IMR-90 (cell line): Measurements from ENCODE around the gene ANTXR2. TPM values are rescaled to one million over a fixed set of nuclear protein-coding genes. Genes with fewer than 3 reads are reported as not detected.

Experiments
- ATAC-seq: fragments of 200-7000 bp; cut with Tn5 transposase; 2 replicates; pipeline ENCODE4 v1.9.1; 2020; ENCODE audit warnings: low read depth, mild to moderate bottlenecking, moderate library complexity
- BruUV-seq: library from RNA; stranded (reverse); fragments of 400-500 nt; replicated peaks from 2 replicates; lab custom pipeline; 2021; lab: Mats Ljungman, UMichigan
- CTCF ChIA-PET: fragments of 300-600 bp; formaldehyde crosslinking; extraction: SDS; loops from one replicate; lab custom pipeline; 2021; ENCODE audit warnings: antibody characterized with exemption; lab: Yijun Ruan, JAX
- POLR2A ChIA-PET: fragments of 300-600 bp; sonication (Branson Sonifier 250); formaldehyde crosslinking; loops from one replicate; lab custom pipeline; 2022; ENCODE audit warnings: antibody characterized with exemption; ENCODE audit not compliant: unreplicated experiment; lab: Charles Lee
- DNase-seq: peaks from one replicate; pipeline ENCODE4 v3.0.0; 2013
- H2AFZ ChIP-seq: replicated peaks from 2 replicates; pipeline ENCODE3; 2013; ENCODE audit warnings: low read length, mild to moderate bottlenecking; ENCODE audit not compliant: poor library complexity
- H2AK5ac ChIP-seq: 2 replicates; pipeline ENCODE4 v1.6.1; 2013; ENCODE audit warnings: low read depth, low read length, inconsistent platforms
- H2AK9ac ChIP-seq: replicated peaks from 2 replicates; pipeline ENCODE3; 2013; ENCODE audit warnings: mild to moderate bottlenecking, low read depth, low read length, moderate library complexity; ENCODE audit not compliant: poor library complexity
- H2BK120ac ChIP-seq: 2 replicates; pipeline ENCODE4 v1.6.1; 2013; ENCODE audit warnings: low read depth, low read length, inconsistent platforms
- H2BK15ac ChIP-seq: 3 replicates; pipeline ENCODE4 v1.6.1; 2013; ENCODE audit warnings: low read depth, low read length, inconsistent platforms
- H2BK20ac ChIP-seq: 2 replicates; pipeline ENCODE4 v1.6.1; 2013; ENCODE audit warnings: low read depth, mild to moderate bottlenecking, inconsistent platforms, low read length, moderate library complexity
- H2BK5ac ChIP-seq: 2 replicates; pipeline ENCODE4 v1.6.1; 2013; ENCODE audit warnings: mild to moderate bottlenecking, low read depth, low read length, inconsistent platforms; ENCODE audit not compliant: poor library complexity, severe bottlenecking
- H3K14ac ChIP-seq: replicated peaks from 2 replicates; pipeline ENCODE4 v1.6.1; 2013; ENCODE audit warnings: low read depth, low read length, inconsistent platforms
- H3K18ac ChIP-seq: 2 replicates; pipeline ENCODE4 v1.6.1; 2013; ENCODE audit warnings: low read depth, low read length, control low read depth
- H3K23ac ChIP-seq: 2 replicates; pipeline ENCODE4 v1.6.1; 2013; ENCODE audit warnings: low read depth, low read length, inconsistent platforms
- H3K27ac ChIP-seq: 2 replicates; pipeline ENCODE4 v1.5.1; 2013; ENCODE audit warnings: mild to moderate bottlenecking, control low read depth, low read length; ENCODE audit not compliant: insufficient read depth
- H3K27me3 ChIP-seq: 2 replicates; pipeline ENCODE4 v1.6.1; 2013; ENCODE audit warnings: low read length; ENCODE audit not compliant: control insufficient read depth, insufficient read depth
- H3K36me3 ChIP-seq: 2 replicates; pipeline ENCODE4 v1.6.1; 2013; ENCODE audit warnings: low read length, mixed read lengths; ENCODE audit not compliant: control insufficient read depth, insufficient read depth
- H3K4ac ChIP-seq: 2 replicates; pipeline ENCODE4 v1.6.1; 2013; ENCODE audit warnings: low read depth, low read length, inconsistent platforms
- H3K4me1 ChIP-seq: 2 replicates; pipeline ENCODE4 v1.6.1; 2013; ENCODE audit warnings: low read length, mixed read lengths; ENCODE audit not compliant: control insufficient read depth, insufficient read depth
- H3K4me2 ChIP-seq: 2 replicates; pipeline ENCODE4 v1.6.1; 2013; ENCODE audit warnings: low read depth, mild to moderate bottlenecking, control low read depth, low read length, moderate library complexity
- H3K4me3 ChIP-seq: 2 replicates; pipeline ENCODE4 v1.5.1; 2013; ENCODE audit warnings: low read depth, mild to moderate bottlenecking, control low read depth, low read length, moderate library complexity; ENCODE audit not compliant: insufficient read depth
- H3K56ac ChIP-seq: 2 replicates; pipeline ENCODE4 v1.6.1; 2013; ENCODE audit warnings: low read length, inconsistent platforms; ENCODE audit not compliant: insufficient read depth; ENCODE audit errors: extremely low read depth
- H3K79me1 ChIP-seq, 2 experiments: 2 replicates each; pipeline ENCODE4 v1.6.1; 2013; ENCODE audit warnings: low read length in 2 of 2, inconsistent platforms in 1 of 2, low read depth in 1 of 2
- H3K9ac ChIP-seq: 2 replicates; pipeline ENCODE4 v1.6.1; 2013; ENCODE audit warnings: low read depth, low read length, control low read depth
- H3K9me1 ChIP-seq: 2 replicates; pipeline ENCODE4 v1.6.1; 2013; ENCODE audit warnings: low read length, inconsistent platforms; ENCODE audit not compliant: insufficient read depth
- H3K9me3 ChIP-seq: 2 replicates; pipeline ENCODE4 v1.6.1; 2013; ENCODE audit warnings: low read length; ENCODE audit not compliant: control insufficient read depth, insufficient read depth
- H4K20me1 ChIP-seq: 2 replicates; pipeline ENCODE4 v1.6.1; 2013; ENCODE audit warnings: low read length, inconsistent platforms; ENCODE audit not compliant: insufficient read depth
- H4K5ac ChIP-seq: 2 replicates; pipeline ENCODE4 v1.6.1; 2013; ENCODE audit warnings: mild to moderate bottlenecking, low read depth, low read length, control low read depth
- H4K8ac ChIP-seq, 2 experiments: 2 replicates each; pipeline ENCODE4 v1.6.1; 2013; ENCODE audit warnings: low read depth in 2 of 2, low read length in 2 of 2, control low read depth in 1 of 2, inconsistent platforms in 1 of 2
- H4K91ac ChIP-seq: 2 replicates; pipeline ENCODE4 v1.6.1; 2013; ENCODE audit warnings: low read depth, low read length, inconsistent platforms; ENCODE audit not compliant: insufficient read depth
- ELK1 ChIP-seq: fragments of 150-350 bp; IDR thresholded peaks from 2 replicates; pipeline ENCODE4 v1.6.1; 2016; ENCODE audit warnings: low read depth, mild to moderate bottlenecking, low read length, moderate library complexity, borderline replicate concordance
- FOS ChIP-seq: fragments of 150-350 bp; IDR thresholded peaks from 2 replicates; pipeline ENCODE4 v1.6.1; 2016; ENCODE audit warnings: low read depth, low read length
- NFE2L2 ChIP-seq: fragments of 150-350 bp; IDR thresholded peaks from 2 replicates; pipeline ENCODE4 v1.6.1; 2016; ENCODE audit warnings: low read depth, mild to moderate bottlenecking, low read length
- RAD21 ChIP-seq: IDR thresholded peaks from 2 replicates; pipeline ENCODE4 v1.6.1; 2012; ENCODE audit warnings: low read length, improper control_type of control experiment
- RCOR1 ChIP-seq: IDR thresholded peaks from 2 replicates; pipeline ENCODE4 v1.6.1; 2012; ENCODE audit warnings: mild to moderate bottlenecking, low read length, improper control_type of control experiment; ENCODE audit not compliant: insufficient replicate concordance
- RFX5 ChIP-seq: IDR thresholded peaks from 2 replicates; pipeline ENCODE4 v1.8.0; 2012; ENCODE audit warnings: low read depth, mild to moderate bottlenecking, low read length, moderate library complexity
- SMC3 ChIP-seq: fragments of 150-350 bp; IDR thresholded peaks from 2 replicates; pipeline ENCODE4 v1.6.1; 2016; ENCODE audit warnings: low read depth, mild to moderate bottlenecking, antibody characterized with exemption, low read length, moderate library complexity
- USF2 ChIP-seq: fragments of 150-350 bp; IDR thresholded peaks from 2 replicates; pipeline ENCODE4 v1.6.1; 2017; ENCODE audit warnings: mild to moderate bottlenecking, antibody characterized with exemption, low read length, low read depth
- WGBS, 2 experiments: methylation state at CpG; one replicate each; pipeline versions ENCODE4 v1.1.5 to v1.1.7; 2013; ENCODE audit warnings: missing lambda C conversion rate in 2 of 2; ENCODE audit not compliant: insufficient read length in 1 of 2; ENCODE audit errors: extremely low coverage in 2 of 2; 5-methylcytosine and 5-hydroxymethylcytosine counted together
- dilution Hi-C: fragments of 300-500 bp; cut with HindIII; formaldehyde crosslinking; loops from one replicate; pipeline ENCODE4 v1.14.3; 2018; ENCODE audit warnings: low sequenced_read_pairs; ENCODE audit not compliant: unreplicated experiment
- in situ Hi-C: fragments of 300-500 bp; cut with MboI; formaldehyde crosslinking; loops from 3 replicates; pipeline ENCODE4 v1.14.3; 2019; ENCODE audit warnings: low sequenced_read_pairs, inconsistent platforms, mixed read lengths
- intact Hi-C: fragments of 100-400 bp; cut with micrococcal nuclease; formaldehyde crosslinking; loops from 2 replicates; pipeline ENCODE4 v1.10.0; 2022
- polyA plus RNA-seq, 3 experiments: library from polyadenylated mRNA; depleted of rRNA; stranded (reverse); fragments of >200 nt; gene quantifications; 2 replicates each; pipeline ENCODE4 v1.2.3, GENCODE V29; 2012; ENCODE audit warnings: low replicate concordance in 1 of 3
- total RNA-seq: library from RNA; depleted of rRNA; stranded (reverse); fragments of >200 nt; gene quantifications from 2 replicates; pipeline ENCODE4 v1.2.3, GENCODE V29; 2012

The ANTXR2 gene
- total and polyA plus RNA-seq, 2 of the 4 experiments (the other 2 are of a cell fraction): 46.8 to 88.5 TPM

GRCh38 chr4:80086296-80086695, 13.3 kb upstream of the ANTXR2 start:
- no TSS peak for BruUV-seq
- Histone ChIP-seq H4K5ac (no peak overlapping the region), H2BK20ac (no peak overlapping the region), H3K27ac (no peak overlapping the region), H3K27me3 (no peaks in the 10 kb centered on the region), H3K23ac (no peak overlapping the region), H2BK15ac (no peak overlapping the region), H3K9ac (no peak overlapping the region), H3K18ac (no peak overlapping the region), H3K36me3 (no peaks in the 10 kb centered on the region), H3K9me3 (no peaks in the 10 kb centered on the region), H4K91ac (no peak overlapping the region), H2AK9ac (no peak overlapping the region), H3K79me1 (no peaks in the 10 kb centered on the region), H2BK120ac (no peak overlapping the region), H2AFZ (no peak overlapping the region), H3K4me2 (no peak overlapping the region), H3K4me1 (peaks cover under 1% of the 10 kb centered on the region; the same call in 1 of the 2 replicates), H3K14ac (no peak overlapping the region), H2AK5ac (no peak overlapping the region), H3K4me3 (no peak overlapping the region), H2BK5ac (no peak overlapping the region), H4K8ac (no peak overlapping the region), H4K20me1 (no peaks in the 10 kb centered on the region), H3K56ac (no peak overlapping the region), H3K9me1 (no peaks in the 10 kb centered on the region), H3K4ac (no peak overlapping the region)
- ChIA-PET POLR2A (no interaction called here), CTCF (interaction anchor here (0.5 kb wide), 1 partner anchor 50 kb away, joined by 4 read pairs; no protein-coding TSS in a partner anchor)
- intact Hi-C loops: no loop called here
- no peak for ATAC-seq
- dilution Hi-C loops: no loop called here
- no CpG with 5 or more reads among the region's 5 CpGs for WGBS, 2 experiments
- TF ChIP-seq SMC3 (no peak), FOS (no peak), RFX5 (no peak), RAD21 (no peak), RCOR1 (no peak), USF2 (no peak), ELK1 (no peak), NFE2L2 (no peak)
- no peak for DNase-seq
- in situ Hi-C loops: no loop called here
